A549 (cell line): ENCODE measurements around the gene ARID1B.

Source experiments
- EP300 ChIP-seq, 2 experiments: fragments of >200 bp; sonication (Bioruptor Twin); formaldehyde crosslinking; IDR thresholded peaks; 2 replicates in 1 of 2; 3 replicates in 1 of 2; pipeline ENCODE4 v1.6.1; 2016 to 2017
- SREBF2 ChIP-seq: fragments of 450-650 bp; IDR thresholded peaks from 2 replicates; pipeline ENCODE4 v1.6.1; 2014; ENCODE audit warnings: mild to moderate bottlenecking, moderate library complexity

DNA sequence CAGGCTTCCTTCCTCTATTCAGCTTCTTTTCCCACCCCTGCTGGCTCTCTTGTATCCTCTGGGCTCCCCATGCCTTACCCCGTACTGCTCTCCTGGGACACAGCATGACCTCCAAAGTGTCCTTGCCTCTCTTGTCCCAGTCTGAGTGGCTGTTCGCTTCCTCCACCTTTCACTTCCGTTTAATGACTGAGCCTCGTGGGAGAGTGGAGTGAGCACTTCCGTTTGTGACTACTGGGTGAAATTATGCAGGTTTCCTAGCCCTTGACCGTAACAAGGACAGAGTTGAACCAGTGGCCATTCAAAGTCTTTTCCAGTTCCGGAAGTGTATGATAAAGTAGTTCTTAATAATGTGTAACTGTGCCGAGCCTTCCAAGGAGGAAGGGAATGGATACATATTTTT lies 109.2 kb downstream of the ARID1B start:
- TF ChIP-seq EP300 (IDR thresholded peaks at IDR 0.05) (no peak), SREBF2 (no peak)
